ENCODE measurements around the gene RMC1.
"Not testable (repeated sequence)": the region's sequence is repeated elsewhere in the genome, so short reads cannot be mapped to it uniquely, and the experiment has no call there.

Gene RMC1

DNA sequence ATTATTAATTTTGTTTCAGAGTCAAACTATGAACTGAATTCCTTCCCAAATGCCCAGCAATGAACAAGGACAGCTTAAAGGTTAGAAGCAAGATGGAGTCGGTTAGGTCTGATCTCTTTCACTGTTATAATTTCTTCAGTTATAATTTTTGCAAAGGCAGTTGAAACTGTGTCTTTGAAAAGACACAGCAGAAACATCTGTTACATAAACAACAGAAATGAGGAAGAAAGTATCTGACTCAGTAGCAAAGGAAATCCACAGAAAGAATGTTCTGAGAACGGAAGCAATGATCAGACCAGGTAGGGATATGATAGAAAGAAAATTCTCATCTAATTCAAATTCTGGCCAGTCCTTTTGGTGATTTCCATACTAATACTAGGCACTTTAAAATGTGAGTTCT is 5.2 kb upstream of the RMC1 start:
- DNase-seq (ENCODE audit: low spot score), result no peak

- DNase-seq (ENCODE audit: low spot score), result peak; percentile 39
Observed at GRCh38 chr18:23498877-23499276, 4.4 kb upstream of the RMC1 start.

- no peak for DNase-seq (ENCODE audit: low spot score)
Observed at GRCh38 chr18:23499291-23499781, 4.0 kb upstream of the RMC1 start.

DNA sequence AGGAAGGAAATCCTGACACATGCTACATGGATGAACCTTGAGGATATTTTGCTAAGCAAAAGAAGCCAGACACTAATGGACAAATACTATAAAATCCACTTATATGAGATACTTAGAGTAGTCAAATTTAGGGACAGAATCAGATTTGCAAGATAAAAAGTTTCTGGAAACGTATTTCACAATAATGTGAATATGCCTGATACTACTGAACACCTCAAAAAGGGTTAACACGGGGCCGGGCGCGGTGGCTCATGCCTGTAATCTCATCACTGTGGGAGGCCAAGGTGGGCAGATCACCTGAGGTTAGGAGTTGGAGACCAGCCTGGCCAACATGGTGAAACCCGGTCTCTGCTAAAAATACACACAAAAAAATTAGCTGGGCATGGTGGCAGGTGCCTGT is 1.7 kb upstream of the RMC1 start:
- DNase-seq (ENCODE audit: low spot score), result no peak

DNA sequence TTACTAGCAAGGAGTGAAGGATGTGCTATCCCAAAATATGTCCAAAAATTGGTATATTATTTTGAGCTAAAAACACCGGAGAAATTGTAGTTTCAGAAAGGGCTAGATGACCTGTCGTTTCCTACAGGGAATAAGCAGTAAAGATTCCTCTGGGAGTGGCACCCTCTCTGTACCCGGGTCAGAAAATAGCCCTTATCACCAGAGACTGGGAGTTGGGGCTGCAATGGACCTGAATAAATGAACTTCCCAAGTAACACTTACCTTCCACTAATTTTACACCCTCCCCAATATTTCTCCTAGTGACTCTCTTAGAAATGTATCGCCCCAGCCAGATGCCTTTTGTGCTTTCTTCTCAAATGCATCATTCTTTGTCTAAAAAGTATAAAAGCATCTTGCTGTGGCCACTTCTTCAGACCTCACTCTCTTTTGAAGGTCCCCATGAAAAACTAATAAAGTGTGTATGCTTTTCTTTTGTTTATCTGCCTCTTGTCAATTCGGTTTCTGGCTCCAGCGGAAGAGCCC is 734 bp upstream of the RMC1 start:
- DNase-seq (ENCODE audit: low spot score), result no peak

GRCh38 chr18:23503963-23504344 is 643 bp downstream of the RMC1 start:
- DNase-seq (ENCODE audit: low spot score), result no peak

- no peak for DNase-seq (ENCODE audit: low spot score)
Observed at GRCh38 chr18:23504720-23505119, 1.4 kb downstream of the RMC1 start.

- DNase-seq (ENCODE audit: low spot score), result no peak
Observed at GRCh38 chr18:23506393-23506792, 3.1 kb downstream of the RMC1 start.

DNA sequence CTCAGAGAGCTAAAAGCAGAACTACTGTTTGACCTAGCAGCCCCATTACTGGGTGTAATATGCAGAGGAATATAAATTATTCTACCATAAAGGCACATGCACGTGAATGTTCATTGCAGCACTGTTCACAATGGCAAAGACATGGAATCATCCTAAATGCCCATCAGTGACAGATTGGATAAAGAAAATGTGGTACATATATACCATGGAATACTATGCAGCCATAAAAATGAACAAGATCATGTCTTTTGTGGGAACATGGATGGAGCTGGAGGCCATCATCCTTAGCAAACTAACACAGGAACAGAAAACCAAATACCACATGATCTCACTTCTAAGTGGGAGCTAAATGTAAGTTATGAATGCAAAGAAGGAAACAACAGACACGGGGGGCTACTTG is 7.6 kb downstream of the RMC1 start:
- DNase-seq (ENCODE audit: low spot score), result not testable (repeated sequence)

- DNase-seq (ENCODE audit: low spot score), result not testable (repeated sequence)
Observed at GRCh38 chr18:23512216-23512615, 8.9 kb downstream of the RMC1 start.

- no peak for DNase-seq (ENCODE audit: low spot score)
Observed at GRCh38 chr18:23512641-23513040, 9.3 kb downstream of the RMC1 start.

- DNase-seq (ENCODE audit: low spot score), result peak; percentile 40
Observed at GRCh38 chr18:23515911-23516546, 12.7 kb downstream of the RMC1 start.

DNA sequence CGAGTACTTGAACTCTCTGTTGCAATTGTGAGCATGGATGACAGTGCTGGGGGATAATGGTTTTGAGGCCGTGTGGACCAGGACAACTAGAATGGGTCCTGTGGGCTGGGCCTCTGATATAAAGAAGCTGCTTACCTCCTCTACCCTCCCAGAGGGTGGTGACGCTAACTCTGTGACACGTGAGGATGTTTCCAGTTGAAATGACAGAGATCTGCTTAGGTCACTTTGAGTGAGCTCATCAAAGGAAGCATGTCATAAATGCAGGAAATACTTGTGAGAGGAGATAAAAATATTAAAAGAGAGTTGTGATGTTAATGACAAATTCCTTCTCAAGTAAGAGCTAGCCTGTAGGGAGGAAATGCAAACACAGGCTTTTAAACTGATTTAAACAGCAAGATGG is 16.4 kb downstream of the RMC1 start:
- no peak for DNase-seq (ENCODE audit: low spot score)

GRCh38 chr18:23521271-23521670 is 18.0 kb downstream of the RMC1 start:
- no peak for DNase-seq (ENCODE audit: low spot score)

- no peak for DNase-seq (ENCODE audit: low spot score)
Observed at GRCh38 chr18:23521907-23522306, 18.6 kb downstream of the RMC1 start.

- DNase-seq (ENCODE audit: low spot score), result no peak
Observed at GRCh38 chr18:23523429-23524212, 20.3 kb downstream of the RMC1 start.

DNA sequence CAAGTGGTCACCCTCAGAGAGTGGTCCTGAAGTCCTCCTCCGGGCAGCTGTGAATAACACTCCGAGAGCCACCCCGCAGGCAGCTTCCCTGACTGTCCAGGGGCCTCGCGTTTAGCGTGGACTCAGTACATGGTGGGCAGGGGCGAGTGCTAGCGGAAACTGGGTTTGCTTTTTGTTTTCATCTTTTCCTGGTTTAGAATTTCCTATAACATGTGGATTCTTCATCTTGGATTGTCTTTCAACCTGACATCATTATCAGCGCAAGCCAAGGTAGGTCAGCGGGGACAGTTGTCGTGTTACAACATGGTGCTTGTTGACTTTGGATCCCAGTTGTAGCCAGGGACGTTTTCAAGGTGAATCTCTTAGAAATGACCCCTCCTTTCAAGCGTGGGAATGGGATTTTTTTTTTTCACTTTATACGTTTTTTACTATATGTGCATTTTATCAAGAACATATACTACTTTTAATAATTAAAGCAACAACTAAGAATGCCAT is 20.9 kb downstream of the RMC1 start:
- no peak for DNase-seq (ENCODE audit: low spot score)

GRCh38 chr18:23526501-23527063 is 23.3 kb downstream of the RMC1 start:
- DNase-seq (ENCODE audit: low spot score), result no peak

DNA sequence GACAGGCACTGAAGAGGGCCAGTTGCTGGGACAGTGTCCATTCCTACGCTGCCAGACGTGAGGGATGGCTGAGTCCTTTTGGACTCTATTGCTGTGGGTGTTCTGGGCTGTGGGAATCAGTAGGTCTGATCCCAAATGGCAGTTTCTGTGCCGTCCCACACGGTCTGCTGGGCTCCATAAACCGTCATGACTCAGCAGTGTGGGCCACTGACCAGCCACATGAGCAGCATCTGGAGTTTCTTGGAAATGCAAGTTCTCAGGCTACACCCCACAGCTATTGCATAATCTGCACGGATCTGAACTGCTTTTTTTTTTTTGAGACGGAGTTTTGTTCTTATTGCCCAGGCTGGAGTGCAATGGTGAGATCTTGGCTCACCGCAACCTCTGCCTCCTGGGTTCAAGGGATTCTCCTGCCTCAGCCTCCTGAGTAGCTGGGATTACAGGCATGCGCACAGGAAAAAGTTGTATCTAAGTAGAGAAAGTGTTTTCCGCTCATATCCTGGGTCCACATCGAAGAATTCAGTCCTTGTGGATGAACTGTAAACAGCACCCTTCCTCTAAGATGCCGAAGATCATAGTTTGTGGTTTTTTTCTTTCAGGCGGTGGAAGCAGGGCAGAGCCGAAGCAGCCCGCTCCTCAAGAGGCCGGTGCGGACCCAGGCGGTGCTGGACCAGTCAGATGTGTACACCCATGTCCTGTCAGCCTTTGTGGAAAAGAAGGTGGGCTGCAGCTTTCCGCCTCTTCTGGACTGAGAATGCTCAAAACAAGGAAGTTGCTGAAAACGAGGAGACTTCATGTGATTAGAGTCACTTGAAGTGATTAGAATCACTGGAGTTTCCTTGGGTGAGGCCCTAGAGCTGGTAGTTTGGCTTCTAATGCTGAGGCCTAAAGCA is 25.5 kb downstream of the RMC1 start:
- DNase-seq (ENCODE audit: low spot score), result no peak

- DNase-seq (ENCODE audit: low spot score), result peak; percentile 12
Observed at GRCh38 chr18:23529604-23530003, 26.3 kb downstream of the RMC1 start.

- no peak for DNase-seq (ENCODE audit: low spot score)
Observed at GRCh38 chr18:23530195-23530594, 26.9 kb downstream of the RMC1 start.

DNA sequence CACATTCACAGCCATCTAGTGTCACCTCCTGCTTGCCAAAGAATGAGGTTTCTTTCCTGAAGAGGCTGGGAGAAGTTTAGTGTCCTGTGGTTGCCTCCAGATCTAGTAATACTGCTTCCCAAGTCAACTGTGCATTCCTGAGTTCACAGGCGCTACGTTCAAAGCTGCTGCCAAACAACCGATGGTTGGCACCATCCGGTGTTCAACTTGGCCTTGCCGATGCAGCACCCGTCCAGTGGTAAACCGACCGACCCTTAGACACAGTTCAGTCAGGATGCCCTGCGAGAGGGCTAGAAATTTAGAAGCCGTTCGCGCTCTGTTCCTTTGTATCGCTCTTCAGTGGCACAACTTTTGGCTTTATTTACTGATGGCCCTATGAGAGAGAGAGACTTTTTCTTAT is 28.6 kb downstream of the RMC1 start:
- no peak for DNase-seq (ENCODE audit: low spot score)

Measured in COLO829 (cell line).